ENCODE measurements around the gene NAALADL2.

DNA sequence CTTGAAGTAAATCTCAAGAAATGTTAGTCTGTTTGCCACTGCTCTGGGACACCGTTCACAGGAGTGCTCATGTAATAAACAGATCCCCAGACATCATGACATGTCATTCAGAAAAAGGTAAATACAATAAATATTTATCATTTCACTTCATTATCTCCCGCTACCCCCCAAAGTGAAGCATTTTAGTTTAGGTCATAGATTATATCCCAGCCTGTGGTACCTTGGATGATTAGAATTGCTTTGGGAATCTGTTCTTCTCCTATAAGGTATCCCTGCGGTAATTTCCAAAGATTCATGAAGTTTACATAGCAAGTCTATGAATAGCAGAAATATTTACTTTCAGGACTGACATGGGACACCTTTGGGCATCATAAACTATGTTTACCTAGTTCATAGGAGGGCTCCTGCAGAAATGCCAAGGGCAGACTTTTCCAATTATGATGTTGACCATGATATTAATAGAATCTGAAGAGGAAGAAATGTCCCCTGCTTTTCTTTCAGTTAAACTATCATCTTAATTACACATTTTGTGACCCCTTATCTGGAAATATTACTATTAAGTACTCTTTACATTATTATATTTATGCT is 268.0 kb downstream of the NAALADL2 start:
- TF ChIP-seq CTCF (conservative IDR thresholded peaks at IDR 0.05 in 1 of 2, IDR thresholded peaks at IDR 0.05 in 1 of 2; ENCODE audit: extremely low read depth in 1 of 2, insufficient read depth in 1 of 2, low read depth in 1 of 2, low read length in 2 of 2) (no peak), EZH2 (IDR thresholded peaks at IDR 0.05; ENCODE audit: borderline replicate concordance, low read length) (no peak)

Data from mammary epithelial cell (primary cell).